Karpas-422 (cell line): Measurements from ENCODE around the gene TRMT61A. TPM values are rescaled to one million over a fixed set of nuclear protein-coding genes. Genes with fewer than 3 reads are reported as not detected.
A peak's percentile ranks its signal among the peaks of the same experiment; 100 is the strongest.

Source experiments
- DNase-seq: peaks from one replicate; pipeline ENCODE4 v3.0.0-alpha.2; 2015
- H2AFZ ChIP-seq: fragments of 200-600 bp; sonication (generic); 2 replicates; pipeline ENCODE4 v1.6.1; 2014; ENCODE audit warnings: antibody characterized with exemption, low read length, mixed read lengths
- H3K27ac ChIP-seq: fragments of 200-600 bp; sonication (generic); 2 replicates; pipeline ENCODE4 v1.5.1; 2014; ENCODE audit warnings: mild to moderate bottlenecking, low read length, moderate library complexity
- H3K27me3 ChIP-seq: fragments of 200-600 bp; sonication (generic); 2 replicates; pipeline ENCODE4 v1.6.1; 2014; ENCODE audit warnings: low read length, mixed read lengths
- H3K36me3 ChIP-seq: fragments of 200-600 bp; sonication (generic); 2 replicates; pipeline ENCODE4 v1.6.1; 2014; ENCODE audit warnings: low read length, mixed read lengths; ENCODE audit not compliant: insufficient read depth
- H3K4me1 ChIP-seq: fragments of 200-600 bp; sonication (generic); 2 replicates; pipeline ENCODE4 v1.6.1; 2014; ENCODE audit warnings: mild to moderate bottlenecking, low read length, mixed read lengths
- H3K4me2 ChIP-seq: fragments of 200-600 bp; sonication (generic); 2 replicates; pipeline ENCODE4 v1.6.1; 2014; ENCODE audit warnings: low read length, low read depth, mild to moderate bottlenecking; ENCODE audit not compliant: poor library complexity, severe bottlenecking
- H3K4me3 ChIP-seq: fragments of 200-600 bp; sonication (generic); 2 replicates; pipeline ENCODE4 v1.5.1; 2014; ENCODE audit warnings: mild to moderate bottlenecking, antibody characterized with exemption, low read length, mixed read lengths
- H3K79me2 ChIP-seq: fragments of 200-600 bp; sonication (generic); 2 replicates; pipeline ENCODE4 v1.6.1; 2014; ENCODE audit warnings: mild to moderate bottlenecking, low read length, mixed read lengths
- H3K9ac ChIP-seq: fragments of 200-600 bp; sonication (generic); 2 replicates; pipeline ENCODE4 v1.6.0; 2014; ENCODE audit warnings: low read length
- H3K9me2 ChIP-seq: fragments of 200-600 bp; sonication (generic), shearing (Covaris generic); replicated peaks from 2 replicates; pipeline ENCODE4 v1.6.0; 2014; ENCODE audit warnings: mild to moderate bottlenecking, low read length, moderate library complexity; ENCODE audit not compliant: insufficient read depth
- H3K9me3 ChIP-seq: fragments of 300-700, 200-600 bp; sonication (generic); 2 replicates; pipeline ENCODE4 v1.6.1; 2014; ENCODE audit warnings: low read length, mixed read lengths
- H4K20me1 ChIP-seq: fragments of 200-600 bp; sonication (generic); 2 replicates; pipeline ENCODE4 v1.6.1; 2014; ENCODE audit warnings: mild to moderate bottlenecking, antibody characterized with exemption, low read length, low read depth; ENCODE audit not compliant: insufficient read depth
- total RNA-seq: library from RNA; depleted of rRNA; stranded (reverse); fragments of >200 nt; shearing (Covaris generic); gene quantifications from 2 replicates; pipeline ENCODE4 v1.2.3, GENCODE V29; 2014; ENCODE audit warnings: low replicate concordance

TRMT61A gene
- total RNA-seq, 1 experiment from 2014 or later: 8.0 TPM

DNA sequence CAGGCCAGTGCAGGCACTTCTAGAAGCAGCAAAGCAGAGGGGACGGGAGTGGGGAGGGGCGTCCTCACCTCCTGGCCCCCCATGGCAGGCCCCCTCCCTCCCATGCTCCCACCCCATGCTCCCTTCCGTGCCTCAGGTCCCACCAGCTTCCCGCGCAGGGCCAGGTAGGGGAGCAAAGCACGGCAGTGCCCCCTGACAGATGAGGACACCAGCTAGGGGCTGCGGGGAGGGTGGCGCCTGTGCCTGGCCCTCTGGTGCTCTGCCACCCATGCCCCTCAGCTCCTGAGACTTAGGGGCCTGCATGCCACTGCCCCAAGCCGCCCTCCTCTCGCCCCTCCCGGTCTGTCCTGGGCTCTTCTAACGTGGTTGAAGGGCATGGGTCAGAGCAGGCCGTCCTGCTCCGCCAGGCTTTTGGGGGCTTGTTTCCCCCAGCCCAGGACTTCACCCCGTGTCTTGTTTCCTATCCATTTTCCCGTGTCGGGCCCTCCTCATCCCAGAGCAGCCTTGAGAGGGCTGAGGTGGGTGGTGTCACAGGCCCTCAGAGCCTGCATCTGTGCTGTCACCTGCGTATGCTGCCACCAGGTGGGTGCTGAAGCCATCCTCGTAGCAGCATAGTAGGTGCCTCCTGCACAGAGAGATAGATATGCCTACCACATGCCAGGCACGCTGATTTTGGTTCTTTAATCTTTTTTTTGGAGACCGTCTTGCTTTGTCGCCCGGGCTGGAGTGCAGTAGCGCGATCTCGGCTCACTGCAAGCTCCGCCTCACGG is 10.2 kb downstream of the TRMT61A start:
- H3K4me1 ChIP-seq: peaks cover 10% of the 10 kb centered on the region
- DNase-seq: peak; percentile 80
- no peak overlapping the region for H3K9ac ChIP-seq
- H3K9me2 ChIP-seq: no peaks in the 10 kb centered on the region
- no peaks in the 10 kb centered on the region for H3K36me3 ChIP-seq
- peaks cover 30% of the 10 kb centered on the region; the same call in 1 of the 2 replicates for H4K20me1 ChIP-seq
- no peaks in the 10 kb centered on the region for H3K27me3 ChIP-seq
- H2AFZ ChIP-seq: no peak overlapping the region
- H3K27ac ChIP-seq: no peak overlapping the region
- H3K79me2 ChIP-seq: no peaks in the 10 kb centered on the region
- no peaks in the 10 kb centered on the region for H3K9me3 ChIP-seq
- no peak overlapping the region for H3K4me2 ChIP-seq
- H3K4me3 ChIP-seq: no peak overlapping the region

- no peak overlapping the region for H3K4me2 ChIP-seq
- H3K9me3 ChIP-seq: no peaks in the 10 kb centered on the region
- H3K36me3 ChIP-seq: no peaks in the 10 kb centered on the region
- no peaks in the 10 kb centered on the region for H3K9me2 ChIP-seq
- peaks cover 10% of the 10 kb centered on the region for H3K4me1 ChIP-seq
- no peaks in the 10 kb centered on the region for H3K79me2 ChIP-seq
- H3K27me3 ChIP-seq: no peaks in the 10 kb centered on the region
- no peak for DNase-seq
- peaks cover 35% of the 10 kb centered on the region; the same call in 1 of the 2 replicates for H4K20me1 ChIP-seq
- no peak overlapping the region for H2AFZ ChIP-seq
- H3K27ac ChIP-seq: no peak overlapping the region
- no peak overlapping the region for H3K9ac ChIP-seq
- H3K4me3 ChIP-seq: no peak overlapping the region
These were observed 12.1 kb downstream of the TRMT61A start for GRCh38 chr14:103540821-103541708.

GRCh38 chr14:103541709-103542604 is 13.0 kb downstream of the TRMT61A start:
- no peak overlapping the region for H3K9ac ChIP-seq
- H3K9me3 ChIP-seq: no peaks in the 10 kb centered on the region
- no peaks in the 10 kb centered on the region for H3K9me2 ChIP-seq
- no peaks in the 10 kb centered on the region for H3K27me3 ChIP-seq
- no peaks in the 10 kb centered on the region for H3K79me2 ChIP-seq
- DNase-seq: no peak
- H4K20me1 ChIP-seq: peaks cover 37% of the 10 kb centered on the region; the same call in 1 of the 2 replicates
- H3K36me3 ChIP-seq: no peaks in the 10 kb centered on the region
- H3K4me3 ChIP-seq: no peak overlapping the region
- H3K4me2 ChIP-seq: no peak overlapping the region
- H3K27ac ChIP-seq: no peak overlapping the region
- peaks cover 10% of the 10 kb centered on the region for H3K4me1 ChIP-seq
- no peak overlapping the region for H2AFZ ChIP-seq

- H3K9ac ChIP-seq: no peak overlapping the region
- H3K4me1 ChIP-seq: peaks cover 10% of the 10 kb centered on the region
- DNase-seq: no peak
- H3K9me3 ChIP-seq: no peaks in the 10 kb centered on the region
- H3K9me2 ChIP-seq: no peaks in the 10 kb centered on the region
- no peak overlapping the region for H3K27ac ChIP-seq
- H2AFZ ChIP-seq: no peak overlapping the region
- peaks cover 37% of the 10 kb centered on the region; the same call in 1 of the 2 replicates for H4K20me1 ChIP-seq
- no peaks in the 10 kb centered on the region for H3K27me3 ChIP-seq
- H3K79me2 ChIP-seq: no peaks in the 10 kb centered on the region
- no peak overlapping the region for H3K4me2 ChIP-seq
- no peaks in the 10 kb centered on the region for H3K36me3 ChIP-seq
- no peak overlapping the region for H3K4me3 ChIP-seq
These were observed 13.7 kb downstream of the TRMT61A start for GRCh38 chr14:103542605-103543088.

- no peaks in the 10 kb centered on the region for H3K9me2 ChIP-seq
- peaks cover 35% of the 10 kb centered on the region; the same call in 1 of the 2 replicates for H4K20me1 ChIP-seq
- no peak overlapping the region for H3K27ac ChIP-seq
- H3K36me3 ChIP-seq: no peaks in the 10 kb centered on the region
- no peaks in the 10 kb centered on the region for H3K9me3 ChIP-seq
- no peak overlapping the region for H3K9ac ChIP-seq
- H3K4me3 ChIP-seq: no peak overlapping the region
- no peak overlapping the region for H3K4me2 ChIP-seq
- DNase-seq: no peak
- H3K79me2 ChIP-seq: no peaks in the 10 kb centered on the region
- H2AFZ ChIP-seq: no peak overlapping the region
- H3K4me1 ChIP-seq: peaks cover 10% of the 10 kb centered on the region
- no peaks in the 10 kb centered on the region for H3K27me3 ChIP-seq
These were observed 14.1 kb downstream of the TRMT61A start for GRCh38 chr14:103543140-103543539.

DNA sequence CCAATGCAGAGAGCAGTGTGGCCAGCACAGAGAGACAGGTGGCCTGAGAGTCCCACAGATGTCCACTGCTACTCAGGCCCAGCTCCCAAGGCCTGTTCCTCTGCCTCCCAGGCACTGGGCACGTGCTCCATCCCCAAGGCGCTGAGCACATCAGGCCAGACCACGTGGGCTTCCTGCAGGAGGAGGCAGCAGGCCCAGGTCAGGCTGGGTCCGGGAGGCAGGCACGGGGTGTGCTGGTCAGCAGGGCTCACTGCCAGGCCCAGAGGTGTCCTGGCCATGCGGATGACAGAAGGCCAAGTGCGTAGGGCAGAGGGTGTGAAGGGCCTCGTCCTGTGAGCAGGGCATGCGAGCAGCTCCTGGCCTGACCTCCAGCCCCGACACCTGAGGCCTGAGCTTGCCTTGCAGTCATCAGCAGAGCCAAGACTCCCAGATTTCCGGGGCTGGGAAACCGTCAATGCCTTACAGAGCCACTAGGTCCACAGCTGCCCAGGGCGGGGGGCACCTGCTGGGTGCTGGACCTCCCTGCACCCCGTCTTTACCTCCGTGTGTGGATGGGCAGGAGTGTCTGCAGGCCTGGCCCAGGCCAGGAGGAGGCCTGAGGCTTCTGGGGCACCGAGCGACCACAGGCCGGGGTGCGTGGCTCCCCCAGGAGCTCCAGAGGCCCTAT is 14.9 kb downstream of the TRMT61A start:
- H4K20me1 ChIP-seq: peaks cover 30% of the 10 kb centered on the region; the same call in 1 of the 2 replicates
- no peaks in the 10 kb centered on the region for H3K9me3 ChIP-seq
- no peak overlapping the region for H3K4me3 ChIP-seq
- H2AFZ ChIP-seq: no peak overlapping the region
- H3K4me1 ChIP-seq: peaks cover 10% of the 10 kb centered on the region
- H3K9me2 ChIP-seq: no peaks in the 10 kb centered on the region
- DNase-seq: no peak
- H3K4me2 ChIP-seq: no peak overlapping the region
- H3K9ac ChIP-seq: no peak overlapping the region
- no peaks in the 10 kb centered on the region for H3K79me2 ChIP-seq
- no peaks in the 10 kb centered on the region for H3K36me3 ChIP-seq
- no peaks in the 10 kb centered on the region for H3K27me3 ChIP-seq
- H3K27ac ChIP-seq: no peak overlapping the region

DNA sequence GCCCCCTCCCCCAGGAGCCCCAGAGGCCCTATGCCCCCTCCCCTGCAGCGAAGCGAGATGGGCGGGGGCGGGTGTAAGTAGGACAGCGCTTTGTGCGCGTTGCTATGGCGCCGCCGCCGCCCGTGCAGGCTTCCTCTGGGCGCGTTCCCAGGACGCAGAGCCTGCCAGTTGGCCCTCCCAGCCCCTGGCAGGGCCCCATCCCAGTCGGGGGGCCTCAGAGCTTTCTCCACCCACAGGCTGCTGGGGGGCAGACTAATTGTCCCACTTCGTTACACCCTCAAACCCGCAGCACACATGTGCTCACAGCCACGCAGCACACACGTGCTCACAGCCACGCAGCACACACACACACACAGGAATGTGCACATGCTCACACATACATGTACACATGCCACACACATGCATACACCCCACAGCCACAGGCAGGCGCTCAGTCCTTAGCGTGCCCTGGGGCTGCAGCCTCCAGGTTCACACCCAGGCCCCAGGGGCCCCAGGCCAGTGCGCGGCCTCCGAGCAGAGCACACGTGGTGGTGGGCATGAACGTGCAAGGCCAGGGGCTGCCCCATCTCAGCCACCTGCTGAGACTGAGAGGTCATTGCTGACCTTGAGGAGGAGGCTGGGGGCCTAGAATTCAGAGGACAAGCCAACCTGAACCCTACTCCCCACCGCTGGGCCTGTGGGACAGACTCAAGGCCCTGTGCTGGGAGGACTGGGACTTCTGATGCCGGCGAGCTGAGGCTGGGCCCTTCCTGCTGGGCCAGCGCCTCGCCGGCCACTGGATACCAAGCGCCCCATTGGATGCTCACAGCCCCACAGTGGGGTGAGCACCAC is 15.6 kb downstream of the TRMT61A start:
- H3K9ac ChIP-seq: no peak overlapping the region
- no peak overlapping the region for H3K4me3 ChIP-seq
- no peaks in the 10 kb centered on the region for H3K9me3 ChIP-seq
- H3K79me2 ChIP-seq: no peaks in the 10 kb centered on the region
- H3K4me2 ChIP-seq: no peak overlapping the region
- no peaks in the 10 kb centered on the region for H3K27me3 ChIP-seq
- no peaks in the 10 kb centered on the region for H3K36me3 ChIP-seq
- DNase-seq: no peak
- no peak overlapping the region for H2AFZ ChIP-seq
- H3K4me1 ChIP-seq: peaks cover 10% of the 10 kb centered on the region
- H3K9me2 ChIP-seq: no peaks in the 10 kb centered on the region
- H4K20me1 ChIP-seq: peaks cover 31% of the 10 kb centered on the region
- H3K27ac ChIP-seq: no peak overlapping the region
